Measurements from ENCODE around the gene SLC20A1.
A peak's percentile ranks its signal among the peaks of the same experiment; 100 is the strongest.

The SLC20A1 gene

GRCh38 chr2:112623913-112624777 lies 21.6 kb upstream of the SLC20A1 start:
- FAIRE-seq (no peak), DNase-seq (ENCODE audit: insufficient read length, low spot score) (no peak)

- FAIRE-seq (no peak), DNase-seq (ENCODE audit: insufficient read length, low spot score) (no peak)
Measured at GRCh38 chr2:112625474-112626114, 20.1 kb upstream of the SLC20A1 start.

DNA sequence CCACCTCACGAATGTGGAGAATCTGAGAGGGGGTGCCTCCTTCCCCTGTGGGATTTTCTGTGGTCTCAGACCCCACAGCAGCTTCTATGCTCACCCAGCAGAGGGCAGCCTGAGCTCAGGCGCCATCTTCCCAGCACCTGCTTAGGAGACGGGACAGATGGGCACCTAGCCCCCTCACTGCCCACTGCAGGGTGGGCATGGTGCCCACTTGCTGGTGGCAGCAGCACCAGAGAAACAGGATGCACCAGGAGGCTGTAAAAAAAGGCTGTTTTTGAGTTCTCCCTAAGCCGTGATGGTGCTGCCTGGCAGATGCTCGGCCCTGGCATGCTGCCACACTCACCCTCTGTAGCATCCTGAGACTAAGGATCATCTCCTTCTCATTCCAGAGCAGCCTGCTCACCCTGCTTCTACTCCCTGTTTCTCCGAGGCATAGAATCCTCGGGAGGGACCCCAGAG lies 19.1 kb upstream of the SLC20A1 start:
- DNase-seq (ENCODE audit: insufficient read length, low spot score) = no peak
- FAIRE-seq = no peak

DNA sequence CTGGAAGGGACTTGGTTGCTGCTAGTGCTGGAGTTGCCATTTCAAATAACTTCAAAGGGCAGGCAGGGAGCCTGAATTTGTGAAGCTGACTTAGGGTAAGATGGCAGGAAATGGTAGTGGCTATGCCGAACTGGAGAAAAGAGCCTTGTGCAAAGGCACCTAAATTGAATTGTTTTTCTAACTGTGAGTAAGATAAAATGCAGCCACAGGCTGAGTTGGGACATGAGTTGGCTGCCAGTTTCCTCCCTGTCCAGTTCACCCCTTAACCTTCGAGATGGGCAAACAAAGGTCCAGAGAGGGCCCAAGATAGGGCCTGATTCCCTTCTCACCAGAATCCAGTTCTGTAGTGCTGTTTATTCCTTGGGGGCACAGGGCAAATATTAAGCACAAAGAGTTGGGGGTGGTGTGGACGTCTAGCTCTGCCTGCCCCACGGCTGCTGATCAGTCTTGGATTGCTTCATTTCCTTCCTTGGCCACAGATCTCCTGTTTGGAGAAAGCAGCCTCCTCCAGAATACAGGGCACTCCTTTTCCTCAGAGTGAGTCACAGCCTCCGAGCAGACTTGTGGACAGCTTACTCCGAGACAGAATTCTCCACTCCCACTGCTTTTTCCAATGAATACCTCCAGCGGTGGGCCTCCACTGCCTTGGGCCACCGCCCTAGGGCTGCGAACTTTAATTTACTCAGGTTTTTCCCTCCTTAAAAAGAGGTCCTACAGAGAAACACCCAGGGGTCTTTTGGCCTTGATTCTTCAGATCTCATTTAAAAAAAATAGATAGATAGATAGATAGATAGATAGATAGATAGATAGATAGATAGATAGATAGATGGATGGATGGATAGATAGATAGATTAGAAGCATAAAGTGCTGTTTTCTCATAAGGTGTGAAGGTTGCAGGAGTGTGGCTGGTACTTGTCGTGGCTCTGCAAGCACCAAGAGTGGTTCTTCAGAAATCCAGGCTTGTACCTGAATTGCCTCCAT lies 18.4 kb upstream of the SLC20A1 start:
- FAIRE-seq = no peak
- no peak for DNase-seq (ENCODE audit: insufficient read length, low spot score)

- no peak for DNase-seq (ENCODE audit: insufficient read length, low spot score)
Measured at GRCh38 chr2:112629224-112629623, 16.5 kb upstream of the SLC20A1 start.

GRCh38 chr2:112629823-112630222 lies 15.9 kb upstream of the SLC20A1 start:
- no peak for FAIRE-seq

More at GRCh38 chr2:112629224-112629623, 16.5 kb upstream of the SLC20A1 start:
- FAIRE-seq = no peak

DNA sequence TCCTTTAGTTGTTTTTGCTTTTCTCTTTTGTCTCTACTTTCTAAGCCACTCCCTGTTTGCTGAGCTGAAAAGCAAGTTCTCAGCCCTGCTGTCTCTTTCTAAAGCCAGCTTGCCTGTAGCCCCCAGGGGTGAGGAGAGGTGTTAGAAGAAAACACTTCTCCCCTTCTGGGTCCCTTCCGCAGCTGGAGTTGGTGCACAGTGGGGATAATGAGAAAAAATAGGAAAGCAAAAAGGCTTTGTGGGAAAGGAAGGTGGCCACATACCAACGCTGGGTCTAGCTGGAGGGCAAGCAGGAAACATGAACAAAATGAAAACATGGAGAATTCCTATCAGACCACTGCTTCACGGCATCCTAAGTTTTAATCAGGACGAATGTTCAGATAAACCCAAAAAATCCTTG lies 15.5 kb upstream of the SLC20A1 start:
- FAIRE-seq = no peak
- no peak for DNase-seq (ENCODE audit: insufficient read length, low spot score)

More at GRCh38 chr2:112629823-112630222, 15.9 kb upstream of the SLC20A1 start:
- DNase-seq (ENCODE audit: insufficient read length, low spot score) = no peak

GRCh38 chr2:112633708-112634107 lies 12.0 kb upstream of the SLC20A1 start:
- DNase-seq (ENCODE audit: insufficient read length, low spot score) (no peak), FAIRE-seq (no peak)

GRCh38 chr2:112634153-112634873 lies 11.4 kb upstream of the SLC20A1 start:
- no peak for DNase-seq (ENCODE audit: insufficient read length, low spot score)
- FAIRE-seq = peak; percentile 42

DNA sequence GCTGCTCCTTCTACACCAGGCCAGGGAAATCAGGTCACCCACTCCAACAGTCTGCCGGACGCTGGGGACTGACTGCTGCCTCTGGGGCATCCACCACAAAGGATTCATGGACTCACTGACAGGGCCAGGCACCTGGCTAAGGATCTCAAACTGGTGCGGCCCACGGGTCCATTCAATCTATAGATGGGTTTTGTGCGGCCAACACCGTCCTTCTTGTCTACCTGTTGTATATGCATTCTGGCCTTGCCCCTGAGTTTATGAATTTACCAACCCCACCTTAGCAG lies 10.9 kb upstream of the SLC20A1 start:
- FAIRE-seq = no peak
- no peak for DNase-seq (ENCODE audit: insufficient read length, low spot score)

GRCh38 chr2:112636605-112637288 lies 9.0 kb upstream of the SLC20A1 start:
- FAIRE-seq = peak; percentile 84
- peak; percentile 38 for DNase-seq (ENCODE audit: insufficient read length, low spot score)

DNA sequence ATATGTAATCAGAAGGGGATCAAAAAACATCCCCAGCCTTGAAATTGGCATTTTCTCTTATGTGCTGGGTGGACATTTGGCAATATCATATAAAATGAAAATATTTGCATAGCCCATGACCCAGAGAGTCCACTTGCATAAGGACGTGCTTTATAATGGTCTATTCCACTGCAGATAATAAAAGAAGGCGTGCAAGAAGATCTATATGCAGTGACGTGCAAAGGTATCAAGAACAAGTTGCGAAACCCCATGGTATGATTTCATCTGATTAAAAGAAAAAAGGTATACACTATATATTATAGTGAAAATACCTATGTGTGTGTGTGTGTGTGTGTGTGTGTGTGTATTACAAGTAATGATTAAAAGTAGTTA lies 8.5 kb upstream of the SLC20A1 start:
- FAIRE-seq = no peak
- DNase-seq (ENCODE audit: insufficient read length, low spot score) = no peak

- FAIRE-seq (no peak), DNase-seq (ENCODE audit: insufficient read length, low spot score) (no peak)
Measured at GRCh38 chr2:112639936-112640335, 5.8 kb upstream of the SLC20A1 start.

GRCh38 chr2:112640467-112640799 lies 5.3 kb upstream of the SLC20A1 start:
- DNase-seq (ENCODE audit: insufficient read length, low spot score) (no peak), FAIRE-seq (no peak)

GRCh38 chr2:112640800-112641675 lies 4.7 kb upstream of the SLC20A1 start:
- FAIRE-seq (no peak), DNase-seq (ENCODE audit: insufficient read length, low spot score) (no peak)

DNA sequence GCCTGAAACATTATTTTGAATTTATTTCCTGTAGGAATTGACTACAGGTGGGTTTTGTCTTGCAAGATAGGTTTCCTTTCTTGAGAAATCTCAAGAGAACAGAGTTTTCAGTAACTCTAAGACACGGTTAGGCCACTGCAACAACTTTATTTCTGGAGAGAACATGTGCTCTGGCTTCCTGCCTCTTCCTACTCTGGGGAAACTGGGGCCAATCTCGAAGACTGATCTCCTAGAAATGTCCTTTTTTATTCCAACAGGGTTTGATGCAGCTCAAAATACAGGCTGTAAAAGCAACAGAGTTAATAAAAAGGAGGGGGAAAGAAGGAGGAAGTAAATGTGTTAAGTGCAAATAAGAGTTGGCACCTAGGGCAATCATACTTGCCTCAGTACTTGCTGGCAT lies 4.0 kb upstream of the SLC20A1 start:
- DNase-seq (ENCODE audit: insufficient read length, low spot score) = no peak
- FAIRE-seq = no peak

GRCh38 chr2:112642561-112642960 lies 3.2 kb upstream of the SLC20A1 start:
- DNase-seq (ENCODE audit: insufficient read length, low spot score) (no peak), FAIRE-seq (no peak)

DNA sequence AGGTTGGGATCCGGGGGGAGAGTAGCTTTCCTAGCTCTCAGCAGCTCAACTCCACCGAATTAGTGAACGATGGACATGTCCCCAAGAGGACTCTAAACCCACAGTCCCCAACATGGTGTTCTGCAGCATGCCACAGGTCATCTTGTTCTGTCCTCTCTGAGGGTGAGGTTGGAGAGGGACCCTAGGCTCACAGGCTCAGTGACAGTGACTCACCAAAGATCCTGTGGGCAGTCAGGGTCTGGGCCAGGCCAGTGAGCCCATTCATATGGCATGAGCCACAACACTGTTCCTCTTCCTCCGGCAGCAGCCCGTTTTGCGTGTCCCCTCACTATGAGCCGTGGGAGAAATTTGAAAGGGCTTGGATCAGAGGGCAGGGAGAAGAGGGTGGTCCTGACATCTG lies 2.8 kb upstream of the SLC20A1 start:
- FAIRE-seq (no peak), DNase-seq (ENCODE audit: insufficient read length, low spot score) (no peak)

DNA sequence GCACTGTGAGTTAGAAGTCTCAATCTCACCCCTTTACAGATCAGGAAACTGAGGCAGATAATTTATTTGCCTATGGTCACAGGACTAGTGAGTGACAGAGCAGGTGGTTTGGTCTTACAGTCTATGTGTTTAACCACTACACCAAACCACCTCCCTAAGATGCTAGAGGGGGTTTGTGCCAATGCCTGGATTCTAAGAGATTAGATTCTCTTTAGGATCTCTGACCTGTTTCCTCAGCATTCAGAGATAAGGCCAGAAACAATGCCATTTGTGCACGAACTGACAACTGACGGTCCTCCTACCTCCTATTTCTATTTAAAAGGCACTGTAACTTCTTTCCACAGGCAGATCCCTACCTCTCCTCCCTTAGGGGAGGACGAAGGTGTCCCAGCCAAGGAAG lies 2.3 kb upstream of the SLC20A1 start:
- no peak for DNase-seq (ENCODE audit: insufficient read length, low spot score)
- no peak for FAIRE-seq
